NCI-H1930 (cell line): ENCODE measurements around the gene OR4C6.

ENCODE experiments used
- DNase-seq, 2 experiments: peaks; one replicate each; lab custom pipeline; 2025; lab: John Stamatoyannopoulos, UW

OR4C6 gene

DNA sequence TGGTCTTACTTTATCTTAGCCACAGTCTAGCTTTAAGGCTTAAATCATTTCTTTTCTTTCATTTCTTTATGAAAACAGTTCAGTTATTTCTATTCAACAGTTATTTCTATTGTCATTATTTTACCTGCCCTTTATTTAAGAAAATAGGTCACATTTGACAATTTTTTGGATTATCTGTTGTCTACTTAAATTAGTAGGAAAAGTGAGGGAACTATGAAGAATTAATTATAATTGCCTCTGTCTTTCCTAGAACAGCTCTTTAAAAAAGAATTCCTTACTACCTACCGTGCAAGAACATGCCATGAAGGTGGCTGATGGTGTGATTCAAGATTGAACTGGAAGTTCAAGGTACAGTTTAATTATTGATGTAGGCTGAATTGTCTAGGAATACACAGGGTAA, at the start of gene OR4C6:
OR4C6 (plus strand) TSS at position 301 of the 400 bp plus-strand sequence. CDS start 2,966 bp downstream, outside the sequence.
- no peak for DNase-seq

DNA sequence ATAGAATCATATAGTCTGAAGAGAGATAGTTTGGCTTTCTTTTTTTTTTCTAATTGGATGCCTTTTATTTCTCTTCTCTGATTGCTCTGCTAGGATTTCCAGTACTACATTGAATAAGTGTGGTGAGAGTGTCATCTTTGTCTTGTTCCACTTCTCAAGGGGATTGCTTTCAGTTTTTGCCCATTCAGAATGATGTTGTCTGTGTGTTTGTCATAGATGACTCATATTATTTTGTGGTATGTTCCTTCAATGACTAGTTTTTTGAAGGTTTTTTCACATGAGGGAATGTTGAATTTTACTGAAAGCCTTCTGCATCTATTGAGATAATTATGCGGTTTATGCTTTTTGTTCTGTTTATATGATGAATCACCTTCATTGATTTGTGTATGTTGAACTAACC, 37.5 kb upstream of the OR4C6 start:
- DNase-seq: no peak

DNA sequence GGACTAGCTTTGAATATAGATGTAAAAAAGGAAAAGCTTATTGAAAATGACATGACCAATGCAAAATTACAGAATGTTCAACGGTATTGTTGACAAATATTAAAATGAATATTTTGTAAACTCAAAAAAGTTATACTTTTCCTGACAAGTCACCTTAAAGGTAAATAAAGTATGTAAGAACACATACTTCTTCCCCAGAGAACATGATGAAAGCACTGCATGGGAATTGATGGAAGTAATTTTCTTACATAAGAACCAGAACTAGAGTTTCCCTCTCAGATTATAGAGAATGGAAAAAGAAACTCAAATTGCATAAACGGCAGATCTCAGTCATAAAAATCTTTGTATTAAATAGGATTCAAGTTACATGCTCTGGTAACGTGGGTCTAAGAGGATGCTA, 27.2 kb upstream of the OR4C6 start, which contains the start of gene OR4P4:
OR4P4 (plus strand) TSS at position 301 of the 400 bp plus-strand sequence.
- no peak for DNase-seq

DNA sequence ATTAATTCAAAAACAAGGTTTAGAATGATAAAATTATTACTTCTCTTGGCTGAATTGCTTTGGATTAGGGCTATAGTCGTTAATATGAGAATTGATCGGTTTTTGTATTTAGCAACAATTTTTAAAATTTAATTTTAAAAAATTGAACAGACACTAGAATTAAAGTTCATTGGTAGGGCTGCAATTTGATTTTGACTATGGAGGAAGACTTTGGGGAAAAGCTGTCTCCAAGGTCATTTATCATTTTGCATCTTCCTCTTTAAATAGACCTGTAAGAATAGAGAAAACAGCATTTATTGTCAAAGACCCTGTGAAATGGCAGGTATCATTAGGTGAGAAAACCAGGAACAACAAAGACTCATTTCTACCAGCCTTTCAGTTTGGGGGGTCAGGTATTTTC, 14.0 kb upstream of the OR4C6 start, which contains the start of gene OR4S2:
OR4S2 (plus strand) TSS at position 301 of the 400 bp plus-strand sequence. CDS start 2,577 bp downstream, outside the sequence.
- DNase-seq: no peak

DNA sequence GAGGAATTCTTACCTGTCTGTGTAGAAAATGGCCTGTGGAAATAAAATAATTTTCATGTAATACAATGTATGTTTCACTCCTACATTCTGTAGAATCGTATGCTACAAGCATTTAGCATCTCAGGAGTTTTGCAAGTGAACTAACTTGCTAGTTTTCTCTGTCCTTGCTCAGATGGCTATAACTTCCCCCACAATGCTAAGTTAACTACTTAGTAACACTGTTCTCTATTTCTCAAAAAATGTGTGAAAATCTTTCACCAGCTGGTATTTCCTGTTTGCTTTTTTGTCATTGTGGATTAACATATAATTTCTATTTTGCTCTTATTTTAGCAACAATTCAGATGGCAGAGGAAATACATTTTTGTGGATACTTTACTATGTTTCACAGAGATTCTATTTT, 9.4 kb upstream of the OR4C6 start:
- no peak for DNase-seq

DNA sequence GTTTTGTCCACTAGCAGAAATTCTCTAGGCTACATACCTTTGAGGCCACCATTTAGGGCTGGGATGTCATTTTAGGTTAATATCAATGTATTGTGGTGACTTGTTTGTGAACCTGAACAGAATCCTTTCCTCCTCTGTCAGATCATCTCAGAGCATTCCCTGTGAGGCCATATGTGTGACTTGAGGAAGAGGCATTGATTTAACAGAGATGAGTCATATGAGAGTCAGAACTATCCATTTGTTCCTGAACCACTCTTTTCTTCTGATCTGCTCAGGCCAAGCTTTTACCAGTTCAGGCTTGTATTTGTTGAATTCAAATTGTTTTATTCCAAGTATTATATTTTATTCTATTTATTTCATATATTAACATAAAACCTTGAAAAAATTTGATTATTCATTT, 6.9 kb upstream of the OR4C6 start:
- no peak for DNase-seq

DNA sequence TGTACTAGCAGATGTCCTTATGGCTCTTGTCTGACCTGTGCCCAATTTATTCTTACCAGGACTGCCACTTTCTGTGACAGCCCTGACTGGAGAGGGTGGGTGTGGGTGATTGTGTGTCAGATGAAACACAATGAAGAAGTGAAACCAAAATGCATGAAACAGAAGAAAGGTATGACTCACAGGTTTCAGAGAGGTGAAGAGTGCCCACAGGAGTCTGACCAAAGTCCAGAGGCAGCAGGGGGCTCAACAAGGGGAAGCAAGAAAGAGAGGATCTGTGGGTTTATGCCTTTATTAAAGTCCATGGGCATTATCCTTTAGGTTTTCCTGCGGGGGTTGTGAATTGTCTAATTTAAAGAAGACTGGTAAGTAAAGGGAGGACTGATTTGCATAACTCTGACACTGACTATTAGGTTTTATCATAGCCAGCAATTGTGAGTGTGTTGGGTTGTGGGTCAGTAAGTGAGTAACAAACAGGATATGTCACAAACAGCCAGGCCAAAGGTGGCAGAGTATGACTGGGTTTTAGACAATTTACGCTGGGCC, 3.9 kb upstream of the OR4C6 start:
- no peak for DNase-seq

DNA sequence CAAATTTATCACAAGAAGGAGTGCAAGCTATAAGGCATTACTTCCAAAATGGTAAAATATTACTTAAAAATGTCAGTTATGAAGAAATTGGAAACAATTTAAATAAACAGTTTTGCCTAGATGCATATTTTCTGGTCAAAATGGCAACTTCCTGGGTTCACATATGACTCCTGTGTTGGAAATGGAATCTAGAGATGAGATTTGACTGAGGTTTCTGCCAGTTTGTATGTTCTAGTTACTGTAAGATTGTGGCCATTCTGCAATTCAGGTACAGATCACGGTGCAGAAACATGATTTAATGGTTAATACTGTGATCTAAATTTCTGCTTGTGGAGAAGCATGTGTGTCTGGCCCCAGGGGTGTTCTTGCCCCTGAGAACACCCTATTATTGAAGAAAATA, 3.4 kb upstream of the OR4C6 start:
- DNase-seq: no peak

DNA sequence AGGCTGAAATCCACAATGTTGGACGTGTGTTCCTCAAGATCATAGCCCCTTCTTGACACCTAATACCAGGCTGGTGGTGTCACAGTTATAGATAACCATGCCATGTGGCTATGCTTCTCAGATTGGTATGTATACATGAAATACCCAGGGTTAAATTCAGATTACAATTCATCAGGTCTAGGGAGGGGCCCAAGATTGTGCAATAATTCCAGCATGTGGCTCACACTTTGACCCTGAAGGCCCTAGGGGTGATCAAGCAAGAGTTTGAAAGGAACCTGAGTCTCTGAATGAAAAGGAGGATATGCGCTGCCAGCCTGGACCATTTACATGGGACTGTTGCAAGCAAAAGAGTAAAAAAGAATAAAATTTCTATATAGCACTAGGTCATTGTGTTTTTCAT, 7.4 kb downstream of the OR4C6 start:
- no peak for DNase-seq

DNA sequence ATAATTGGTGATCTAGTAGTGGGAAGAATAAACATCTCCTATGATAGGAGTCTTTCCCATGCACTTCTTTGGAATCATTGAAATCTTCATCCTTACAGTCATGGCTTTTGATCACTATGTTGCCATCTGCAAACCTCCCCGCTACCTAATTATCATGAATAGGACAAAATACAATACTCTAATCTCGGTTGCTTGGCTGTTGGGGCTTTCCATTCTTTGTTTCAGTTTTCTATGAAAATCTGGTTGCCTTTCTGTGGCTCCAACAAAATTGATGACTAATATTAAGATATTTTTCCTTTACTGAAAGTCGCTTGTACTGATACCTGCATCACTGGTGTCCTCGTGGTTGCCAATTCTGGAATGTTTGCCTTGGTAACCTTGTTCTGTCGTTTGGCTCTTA, 11.9 kb downstream of the OR4C6 start:
- DNase-seq: no peak

DNA sequence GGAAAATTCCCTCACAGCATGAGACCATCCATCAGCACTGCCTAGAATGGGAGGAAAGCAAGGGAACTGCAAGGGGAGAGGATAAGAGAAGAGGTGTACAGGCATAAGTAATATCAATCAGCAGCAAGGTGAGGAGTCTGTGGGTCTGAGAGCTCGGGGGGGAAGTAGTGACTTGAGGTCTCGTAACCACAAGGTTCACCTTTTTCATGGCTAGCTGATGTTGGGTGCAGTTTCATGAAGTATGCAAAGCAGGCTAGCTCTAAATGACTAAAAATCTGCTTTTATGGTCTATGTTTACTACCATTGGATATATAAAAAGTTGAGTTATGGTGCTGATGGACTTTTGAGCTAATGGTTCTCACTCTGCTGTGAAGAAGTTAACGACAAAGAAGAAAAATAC, 35.8 kb downstream of the OR4C6 start:
- no peak for DNase-seq

DNA sequence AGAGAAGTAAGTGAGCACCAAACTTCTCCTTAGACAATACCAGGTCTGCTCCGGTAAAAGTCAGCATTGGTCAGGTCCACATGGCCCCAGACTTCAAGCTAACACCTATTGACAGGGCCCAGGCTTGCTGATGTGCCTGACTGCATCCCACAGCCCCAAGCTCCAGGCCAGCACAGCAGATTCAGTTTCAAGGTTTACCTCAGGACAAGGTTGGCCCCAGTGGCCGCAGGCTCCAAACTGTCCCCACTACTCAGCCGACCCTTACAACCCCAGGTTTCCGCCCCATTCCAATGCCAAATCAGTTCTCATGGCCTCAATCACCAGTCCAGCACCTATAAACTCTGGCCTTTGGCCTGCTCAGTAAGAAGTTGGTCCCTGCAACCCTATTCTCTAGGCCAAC, 39.4 kb downstream of the OR4C6 start:
- no peak for DNase-seq

DNA sequence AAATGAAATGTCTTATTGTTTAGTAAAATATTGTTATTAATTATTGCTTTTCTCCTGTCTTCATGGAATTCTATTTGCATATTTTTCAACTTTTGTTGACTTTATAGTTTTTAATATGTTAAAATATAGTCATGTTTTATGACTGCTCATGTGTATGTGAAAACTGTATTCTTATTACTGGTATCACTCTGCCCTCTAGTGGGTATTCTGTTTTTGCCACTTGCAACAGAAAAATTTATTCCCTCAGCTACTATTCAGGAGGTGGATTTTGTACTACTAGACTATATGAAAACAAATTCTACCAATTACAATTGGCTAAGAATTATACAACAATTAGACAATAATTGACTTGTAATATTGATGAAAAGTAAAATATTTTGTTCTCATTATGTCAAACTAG, 45.0 kb downstream of the OR4C6 start:
- DNase-seq: peak; percentile 5 to 9

DNA sequence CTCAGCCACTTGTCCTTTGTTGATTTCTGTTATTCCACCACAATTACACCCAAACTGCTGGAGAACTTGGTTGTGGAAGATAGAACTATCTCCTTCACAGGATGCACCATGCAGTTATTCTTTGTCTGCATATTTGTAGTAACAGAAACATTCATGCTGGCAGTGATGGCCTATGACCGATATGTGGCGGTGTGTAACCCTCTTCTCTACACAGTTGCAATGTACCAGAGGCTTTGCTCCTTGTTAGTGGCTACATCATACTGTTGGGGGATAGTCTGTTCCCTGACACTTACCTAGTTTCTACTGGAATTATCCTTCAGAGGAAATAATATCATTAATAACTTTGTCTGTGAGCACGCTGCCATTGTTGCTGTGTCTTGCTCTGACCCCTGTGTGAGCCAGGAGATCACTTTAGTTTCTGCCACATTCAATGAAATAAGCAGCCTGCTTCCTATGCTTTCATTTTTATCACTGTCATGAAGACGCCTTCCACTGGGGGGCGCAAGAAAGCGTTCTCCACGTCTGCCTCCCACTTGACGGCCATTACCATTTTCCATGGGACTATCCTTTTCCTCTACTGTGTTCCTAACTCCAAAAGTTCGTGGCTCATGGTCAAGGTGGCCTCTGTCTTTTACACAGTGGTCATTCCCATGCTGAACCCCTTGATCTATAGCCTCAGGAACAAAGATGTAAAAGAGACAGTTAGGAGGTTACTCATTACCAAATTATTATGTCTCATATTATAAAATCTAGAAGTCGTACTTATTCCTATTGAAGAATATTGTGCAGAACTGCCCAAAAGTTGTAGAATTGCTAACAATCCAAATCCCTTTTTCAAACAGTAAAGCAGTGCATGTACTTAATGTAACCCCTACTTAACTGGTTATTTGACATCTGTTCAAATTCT, 53.2 kb downstream of the OR4C6 start:
- peak; percentile 7 to 27 for DNase-seq
